Heart left ventricle (tissue), 16 donors: ENCODE results near the gene PKNOX2. TPM values are rescaled to one million over a fixed set of nuclear protein-coding genes. Genes with fewer than 3 reads are reported as not detected.
A peak's percentile ranks its signal among the peaks of the same experiment; 100 is the strongest.

Source experiments
- ATAC-seq, 4 donors: fragments of 200-7000 bp; cut with Tn5 transposase; one replicate each; pipeline ENCODE4 v1.9.1; 2020 to 2022; ENCODE audit warnings: moderate library complexity in 4 of 4, mild to moderate bottlenecking in 3 of 4, moderate number of reproducible peaks in 1 of 4
- DNase-seq, 5 donors: peaks; one replicate each; pipeline ENCODE4 v3.0.0-alpha.2; 2020
- H3K27ac ChIP-seq, 12 donors: fragments of 200-600 bp; sonication (generic) in 4 of 12; one replicate each; pipeline versions ENCODE4 v1.5.0 to v1.8.0; 2016 to 2022; ENCODE audit warnings: mild to moderate bottlenecking in 2 of 12
- H3K27me3 ChIP-seq, 9 donors: fragments of 200-600 bp; sonication (generic) in 2 of 9; one replicate each; pipeline versions ENCODE4 v1.5.1 to v1.8.0; 2016 to 2022; ENCODE audit warnings: mild to moderate bottlenecking in 3 of 9
- H3K36me3 ChIP-seq, 9 donors: fragments of 200-600 bp; sonication (generic) in 2 of 9; one replicate each; pipeline versions ENCODE4 v1.5.0 to v1.8.0; 2018 to 2022; ENCODE audit warnings: mild to moderate bottlenecking in 2 of 9
- H3K4me1 ChIP-seq, 12 donors: fragments of 200-600 bp; sonication (generic) in 4 of 12; one replicate each; pipeline versions ENCODE4 v1.5.0 to v1.8.0; 2016 to 2022; ENCODE audit warnings: mild to moderate bottlenecking in 3 of 12
- H3K4me3 ChIP-seq, 12 donors: fragments of 200-600 bp; sonication (generic) in 4 of 12; one replicate each; pipeline versions ENCODE4 v1.5.0 to v1.8.0; 2017 to 2022; ENCODE audit warnings: mild to moderate bottlenecking in 9 of 12, moderate library complexity in 4 of 12
- H3K9me3 ChIP-seq, 12 donors: fragments of 200-600 bp; sonication (generic) in 4 of 12; one replicate each; pipeline versions ENCODE4 v1.5.0 to v1.8.0; 2016 to 2022; ENCODE audit warnings: mild to moderate bottlenecking in 1 of 12
- CTCF ChIP-seq, 12 donors: fragments of 200-600 bp; sonication (generic) in 4 of 12; IDR thresholded peaks; one replicate each; pipeline versions ENCODE4 v1.5.0 to v1.8.0; 2018 to 2022; ENCODE audit warnings: antibody characterized with exemption in 12 of 12, mild to moderate bottlenecking in 5 of 12
- POLR2A ChIP-seq, 2 donors: fragments of 450-650 bp; IDR thresholded peaks; one replicate each; pipeline ENCODE4 v1.6.1; 2017; ENCODE audit warnings: antibody characterized with exemption in 2 of 2, mild to moderate bottlenecking in 2 of 2, moderate library complexity in 2 of 2
- WGBS, 4 donors: extraction: QIAGEN DNeasy Blood & Tissue Kit in 2 of 4; methylation state at CpG; one replicate each; pipeline versions ENCODE4 v1.1.5 to v1.1.7; 2013 to 2018; 5-methylcytosine and 5-hydroxymethylcytosine counted together
- intact Hi-C, 10 donors: fragments of 100-400 bp; cut with DNase I; formaldehyde crosslinking; loops; one replicate each; pipeline versions ENCODE4 v1.11.1 to v1.14.2; 2022
- polyA plus RNA-seq, 2 donors: library from polyadenylated mRNA; stranded (reverse); fragments of 200-250 nt; gene quantifications; one replicate each; pipeline ENCODE4 v1.2.3, GENCODE V29; 2013
- total RNA-seq, 9 donors: library from RNA; depleted of rRNA in 2 of 9; stranded (reverse); fragments of >200 nt in 2 of 9; fragmentation: NEBNext Ultra II Directional in 3 of 9; extraction: Animal tissue kit (Norgen Biotek cat#: 25700) in 3 of 9; gene quantifications; one replicate each; pipeline versions ENCODE4 v1.1.0 to v1.2.4, GENCODE V29; 2016 to 2023
- donor health status: ischemic (EF 13 %, LVEDD 7.1; RV severe dilation, severe dysfunction).
- donor health status: healthy with polysubstance abuse.
- donor health status: DM: no; HTN: yes; CAD: no.
- donor health status: DM: no; HTN: no; CAD: no.
- donor health status: ischemic (EF 25% LVEDD 6.9; RV normal size, moderate dysfunction).
- donor health status: ischemic (EF 25% LVEDD 5.7; RV mildly dilated, moderate dysfunction).
- donor health status: healthy.
- donor health status: DM: yes; HTN: yes; CAD: no.
- donor health status: ischemic (EF 35%, LVEDD 5.7; RV mildly dilated, moderate dysfunction).
- donor health status: nonischemic (EF 11% LVEDD 7.7; RV severe dilation, severe dysfunction).
- donor health status: DM: yes; HTN: yes; CAD: no.
- donor health status: PGD.
- donor health status: ischemic (EF 29% LVEDD 5.4; RV normal size, mild dysfunction).
- donor health status: nonischemic (EF 23%, LVEDD 6.1; RV moderate dilation, normal function).

The PKNOX2 gene
- total and polyA plus RNA-seq, 11 donors = 3.1 to 9.4 (median 4.5) TPM

- Histone ChIP-seq H3K36me3 (no peaks in the 10 kb centered on the region), H3K27me3 (peaks cover 0 to 19% (median 0%) of the 10 kb centered on the region in 9 donors), H3K4me3 (peak overlapping the region in 6 of 12 donors; percentile 8 to 27 (median 14)), H3K9me3 (no peaks in the 10 kb centered on the region), H3K4me1 (peaks cover 0 to 50% (median 18%) of the 10 kb centered on the region in 12 donors), H3K27ac (peak overlapping the region in 11 of 12 donors; percentile 13 to 78 (median 47))
- no peak for TF ChIP-seq CTCF (IDR thresholded peaks at IDR 0.05)
- no peak for TF ChIP-seq POLR2A (IDR thresholded peaks at IDR 0.05)
- WGBS, 4 donors = 7 to 28% (median 11%) methylated on average over 17 to 29 of the region's 29 CpGs
- DNase-seq = peak; percentile 85 to 92 (median 89)
- peak; percentile 68 to 89 (median 88) for ATAC-seq
- intact Hi-C loops = loop anchor here in 3 of 10 donors (5.0 to 10.0 kb wide), 2 partner anchors 81 to 84 kb away; no protein-coding TSS in a partner anchor
Observed at GRCh38 chr11:125263268-125263790, 98.8 kb downstream of the PKNOX2 start.

GRCh38 chr11:125264100-125265022 is 99.8 kb downstream of the PKNOX2 start:
- Histone ChIP-seq H3K27ac (peak overlapping the region in 10 of 12 donors; percentile 8 to 78 (median 30)), H3K4me3 (no peak overlapping the region), H3K27me3 (peaks cover 0 to 19% (median 0%) of the 10 kb centered on the region in 9 donors), H3K4me1 (peaks cover 0 to 39% (median 16%) of the 10 kb centered on the region in 12 donors), H3K36me3 (no peaks in the 10 kb centered on the region), H3K9me3 (no peaks in the 10 kb centered on the region)
- ATAC-seq (no peak), DNase-seq (no peak)
- TF ChIP-seq POLR2A (IDR thresholded peaks at IDR 0.05) (no peak), CTCF (IDR thresholded peaks at IDR 0.05) (no peak)
- WGBS, 4 donors = 80 to 87% (median 83%) methylated on average over 14 of the region's 14 CpGs
- intact Hi-C loops = loop anchor here in 3 of 10 donors (5.0 to 10.0 kb wide), 2 partner anchors 80 to 83 kb away; no protein-coding TSS in a partner anchor

GRCh38 chr11:125267548-125267947 is 103.0 kb downstream of the PKNOX2 start:
- no peaks in the 10 kb centered on the region for H3K9me3 ChIP-seq
- H3K27ac ChIP-seq = no peak overlapping the region
- DNase-seq = no peak
- peaks cover 0 to 10% (median 0%) of the 10 kb centered on the region in 9 donors for H3K27me3 ChIP-seq
- no peak overlapping the region for H3K4me3 ChIP-seq
- 89 to 93% (median 91%) methylated on average over 8 of the region's 8 CpGs for WGBS, 4 donors
- intact Hi-C loops = loop anchor here in 2 of 10 donors (10.0 kb wide), 1 partner anchor 77 kb away; no protein-coding TSS in a partner anchor
- TF ChIP-seq CTCF (IDR thresholded peaks at IDR 0.05) = no peak
- TF ChIP-seq POLR2A (IDR thresholded peaks at IDR 0.05) = no peak
- ATAC-seq = no peak
- no peaks in the 10 kb centered on the region for H3K36me3 ChIP-seq
- H3K4me1 ChIP-seq = peaks cover 0 to 28% (median 10%) of the 10 kb centered on the region in 12 donors

GRCh38 chr11:125268611-125269010 is 104.1 kb downstream of the PKNOX2 start:
- 64 to 74% (median 66%) methylated on average over 5 of the region's 5 CpGs for WGBS, 4 donors
- H3K27me3 ChIP-seq = peaks cover 0 to 1% (median 0%) of the 10 kb centered on the region in 9 donors
- no peaks in the 10 kb centered on the region for H3K9me3 ChIP-seq
- H3K36me3 ChIP-seq = no peaks in the 10 kb centered on the region
- H3K4me3 ChIP-seq = no peak overlapping the region
- ATAC-seq (no peak), DNase-seq (peak in 1 of 5 donors; percentile 14)
- H3K4me1 ChIP-seq = peaks cover 0 to 18% (median under 1%) of the 10 kb centered on the region in 12 donors
- intact Hi-C loops = loop anchor here in 2 of 10 donors (10.0 kb wide), 1 partner anchor 76 kb away; no protein-coding TSS in a partner anchor
- no peak overlapping the region for H3K27ac ChIP-seq
- no peak for TF ChIP-seq CTCF (IDR thresholded peaks at IDR 0.05)
- TF ChIP-seq POLR2A (IDR thresholded peaks at IDR 0.05) = no peak
